Parathyroid adenoma (tissue), 2 donors: ENCODE data around the gene HDGF.

Source experiments
- H2AFZ ChIP-seq: fragments of 300-600 bp; sonication (generic); one replicate; pipeline ENCODE4 v1.7.0; 2017; ENCODE audit warnings: antibody characterized with exemption, mild to moderate bottlenecking
- H3K27ac ChIP-seq: fragments of 300-600 bp; sonication (generic); one replicate; pipeline ENCODE4 v1.7.0; 2017
- H3K27me3 ChIP-seq: fragments of 300-600 bp; sonication (generic); one replicate; pipeline ENCODE4 v1.7.0; 2017; ENCODE audit warnings: low read length; ENCODE audit not compliant: control insufficient read depth, insufficient read depth
- H3K36me3 ChIP-seq: fragments of 300-600 bp; sonication (generic); one replicate; pipeline ENCODE4 v1.7.0; 2017; ENCODE audit warnings: low read length; ENCODE audit not compliant: control insufficient read depth, insufficient read depth
- H3K4me1 ChIP-seq: fragments of 300-600 bp; sonication (generic); one replicate; pipeline ENCODE4 v1.7.0; 2017; ENCODE audit warnings: control low read depth
- H3K4me2 ChIP-seq: fragments of 300-600 bp; sonication (generic); one replicate; pipeline ENCODE4 v1.7.0; 2017; ENCODE audit warnings: low read length
- H3K4me3 ChIP-seq: fragments of 300-600 bp; sonication (generic); one replicate; pipeline ENCODE4 v1.7.0; 2017; ENCODE audit warnings: low read depth, low read length
- H3K79me2 ChIP-seq: fragments of 300-600 bp; sonication (generic); one replicate; pipeline ENCODE4 v1.7.0; 2017; ENCODE audit warnings: control low read depth
- H3K9ac ChIP-seq: fragments of 300-600 bp; sonication (generic); one replicate; pipeline ENCODE4 v1.7.0; 2017; ENCODE audit warnings: mild to moderate bottlenecking
- H3K9me3 ChIP-seq: fragments of 300-600 bp; sonication (generic); one replicate; pipeline ENCODE4 v1.7.0; 2017; ENCODE audit warnings: low read length; ENCODE audit not compliant: control insufficient read depth
- TF ChIP-seq, protein P1 (sequence below): fragments of 300-600 bp; sonication (generic); IDR thresholded peaks from one replicate; pipeline ENCODE4 v1.7.0; 2017; ENCODE audit warnings: antibody characterized with exemption, mild to moderate bottlenecking
- donor health status: primary hyperparathyroidism.

The HDGF gene

DNA sequence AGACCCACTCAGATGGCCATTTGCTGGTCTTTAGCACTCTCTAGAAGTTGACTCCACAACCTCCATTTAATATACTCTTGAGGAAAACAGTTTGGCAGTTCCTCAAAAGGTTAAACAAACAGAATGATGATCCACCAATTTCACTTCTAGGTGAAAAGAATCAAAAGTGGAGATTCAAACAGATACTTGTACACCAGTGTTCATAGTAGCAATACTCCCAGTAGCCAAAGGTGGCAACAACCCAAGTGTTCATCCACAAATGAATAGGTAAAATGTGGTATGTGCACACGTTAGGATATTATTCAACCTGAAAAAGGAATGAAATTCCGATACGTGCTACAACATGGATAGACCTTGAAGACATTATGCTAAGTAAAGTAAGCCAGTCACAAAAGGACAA, 22.1 kb upstream of the HDGF start:
- peaks cover 35% of the 10 kb centered on the region for H3K79me2 ChIP-seq
- H3K27ac ChIP-seq = no peak overlapping the region
- TF ChIP-seq, protein P1, sequence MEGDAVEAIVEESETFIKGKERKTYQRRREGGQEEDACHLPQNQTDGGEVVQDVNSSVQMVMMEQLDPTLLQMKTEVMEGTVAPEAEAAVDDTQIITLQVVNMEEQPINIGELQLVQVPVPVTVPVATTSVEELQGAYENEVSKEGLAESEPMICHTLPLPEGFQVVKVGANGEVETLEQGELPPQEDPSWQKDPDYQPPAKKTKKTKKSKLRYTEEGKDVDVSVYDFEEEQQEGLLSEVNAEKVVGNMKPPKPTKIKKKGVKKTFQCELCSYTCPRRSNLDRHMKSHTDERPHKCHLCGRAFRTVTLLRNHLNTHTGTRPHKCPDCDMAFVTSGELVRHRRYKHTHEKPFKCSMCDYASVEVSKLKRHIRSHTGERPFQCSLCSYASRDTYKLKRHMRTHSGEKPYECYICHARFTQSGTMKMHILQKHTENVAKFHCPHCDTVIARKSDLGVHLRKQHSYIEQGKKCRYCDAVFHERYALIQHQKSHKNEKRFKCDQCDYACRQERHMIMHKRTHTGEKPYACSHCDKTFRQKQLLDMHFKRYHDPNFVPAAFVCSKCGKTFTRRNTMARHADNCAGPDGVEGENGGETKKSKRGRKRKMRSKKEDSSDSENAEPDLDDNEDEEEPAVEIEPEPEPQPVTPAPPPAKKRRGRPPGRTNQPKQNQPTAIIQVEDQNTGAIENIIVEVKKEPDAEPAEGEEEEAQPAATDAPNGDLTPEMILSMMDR = no peak
- no peak overlapping the region for H3K4me3 ChIP-seq
- no peaks in the 10 kb centered on the region for H3K27me3 ChIP-seq
- H2AFZ ChIP-seq = no peak overlapping the region
- H3K4me1 ChIP-seq = peaks cover 10% of the 10 kb centered on the region
- H3K36me3 ChIP-seq = no peaks in the 10 kb centered on the region
- no peaks in the 10 kb centered on the region for H3K9me3 ChIP-seq
- no peak overlapping the region for H3K9ac ChIP-seq
- H3K4me2 ChIP-seq = no peak overlapping the region

- Histone ChIP-seq H3K79me2 (peaks cover 40% of the 10 kb centered on the region), H3K27ac (no peak overlapping the region), H3K36me3 (no peaks in the 10 kb centered on the region), H3K27me3 (no peaks in the 10 kb centered on the region), H3K4me2 (no peak overlapping the region), H3K9me3 (no peaks in the 10 kb centered on the region), H3K4me1 (peaks cover 10% of the 10 kb centered on the region), H3K9ac (no peak overlapping the region), H2AFZ (no peak overlapping the region), H3K4me3 (no peak overlapping the region)
- TF ChIP-seq, protein P1 = no peak
These were observed 21.4 kb upstream of the HDGF start for GRCh38 chr1:156772728-156773497.

DNA sequence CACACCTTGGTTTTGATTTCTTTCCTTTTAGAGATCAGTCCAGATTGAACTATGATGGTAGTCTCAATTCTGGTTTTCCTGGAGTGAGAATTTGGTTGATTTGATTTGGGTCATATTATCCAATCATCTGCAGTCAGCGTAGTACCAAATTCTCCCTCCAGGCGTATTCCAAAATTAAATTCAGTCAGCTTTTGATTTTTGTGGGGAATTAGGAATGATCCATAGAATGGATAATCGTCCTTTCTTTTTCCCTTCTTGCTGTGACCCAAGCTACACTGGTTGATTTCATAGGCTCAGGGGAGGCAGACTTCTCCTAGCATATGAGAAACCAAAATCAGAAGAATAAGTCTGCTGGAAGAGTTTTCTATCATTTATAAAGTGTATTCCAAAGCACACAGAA, 20.7 kb upstream of the HDGF start:
- peaks cover 6% of the 10 kb centered on the region for H3K4me1 ChIP-seq
- H3K9ac ChIP-seq = no peak overlapping the region
- H3K4me2 ChIP-seq = no peak overlapping the region

DNA sequence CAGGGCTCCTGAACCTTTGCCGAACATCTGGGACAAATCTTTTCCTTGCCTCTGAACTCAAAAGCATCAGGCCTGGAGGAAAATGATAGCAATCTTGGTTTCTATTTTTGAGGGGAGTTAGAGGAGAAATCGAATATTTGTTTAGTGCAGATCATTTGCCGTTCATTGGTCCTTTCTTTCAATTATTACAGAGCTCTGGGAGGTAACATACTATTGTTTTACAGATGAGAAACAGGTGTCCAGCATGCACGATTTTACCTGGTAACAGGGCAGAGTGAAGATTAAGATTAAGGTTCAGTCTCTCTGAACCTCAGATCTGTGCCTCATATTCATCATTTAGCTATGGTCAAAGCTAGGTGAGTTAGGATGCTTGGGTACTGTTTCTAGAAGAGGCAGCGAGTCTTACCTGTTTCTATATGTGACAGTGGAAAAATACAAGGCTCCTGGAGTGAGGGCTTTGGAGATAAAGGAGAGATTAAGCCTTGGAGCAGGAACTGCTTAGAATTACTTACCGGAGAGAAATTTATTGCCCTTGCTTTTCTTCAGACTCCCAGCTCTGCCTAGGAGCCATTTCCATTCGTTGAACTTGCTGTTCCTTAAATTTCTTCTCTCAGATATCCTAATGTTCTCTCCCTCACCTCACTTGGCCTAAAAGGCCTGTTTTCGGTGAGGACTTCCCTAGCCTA, 17.3 kb upstream of the HDGF start:
- Histone ChIP-seq H3K4me1 (peaks cover 6% of the 10 kb centered on the region), H3K79me2 (peaks cover 27% of the 10 kb centered on the region)

More for the DNA sequence above, 20.7 kb upstream of the HDGF start:
- H2AFZ ChIP-seq = no peak overlapping the region
- H3K27ac ChIP-seq = no peak overlapping the region
- H3K27me3 ChIP-seq = no peaks in the 10 kb centered on the region
- no peak overlapping the region for H3K4me3 ChIP-seq
- TF ChIP-seq, protein P1 = no peak
- H3K79me2 ChIP-seq = peaks cover 39% of the 10 kb centered on the region
- H3K36me3 ChIP-seq = no peaks in the 10 kb centered on the region
- H3K9me3 ChIP-seq = no peaks in the 10 kb centered on the region

More for the DNA sequence above, 17.3 kb upstream of the HDGF start:
- Histone ChIP-seq H3K27me3 (no peaks in the 10 kb centered on the region), H2AFZ (no peak overlapping the region), H3K4me3 (peak overlapping the region; percentile 96), H3K9ac (no peak overlapping the region), H3K4me2 (peak overlapping the region; percentile 77), H3K36me3 (no peaks in the 10 kb centered on the region), H3K27ac (peak overlapping the region; percentile 91), H3K9me3 (no peaks in the 10 kb centered on the region)
- TF ChIP-seq, protein P1 = no peak
